ENCODE data around the gene TULP1.

GRCh38 chr6:35495258-35496035 lies 17.2 kb downstream of the TULP1 start:
- TF ChIP-seq ZBTB7A (IDR thresholded peaks at IDR 0.05; ENCODE audit: low read depth) (0 out of 2 replicates have a peak, but pooled peaks have one; percentile 51), EP300 (IDR thresholded peaks at IDR 0.05; ENCODE audit: borderline replicate concordance) (no peak), REST (IDR thresholded peaks at IDR 0.05; ENCODE audit: low read depth) (no peak)

All from Ishikawa (cell line).